HEK293 (cell line): ENCODE measurements around the gene GNB2.

Experiments
- GFI1B ChIP-seq: fragments of 450-650 bp; formaldehyde crosslinking; IDR thresholded peaks from 2 replicates; pipeline ENCODE4 v1.5.1; 2016; ENCODE audit warnings: missing biosample characterization, missing genetic modification characterization
- GLIS1 ChIP-seq: fragments of 450-650 bp; formaldehyde crosslinking; IDR thresholded peaks from 2 replicates; pipeline ENCODE4 v1.5.1; 2016; ENCODE audit warnings: missing biosample characterization, missing genetic modification characterization
- HOXD13 ChIP-seq: sonication (generic); formaldehyde crosslinking; IDR thresholded peaks from 2 replicates; pipeline ENCODE4 v1.8.0; 2022; ENCODE audit warnings: missing genetic modification reagents, borderline replicate concordance
- KLF10 ChIP-seq: fragments of 450-650 bp; IDR thresholded peaks from 2 replicates; pipeline ENCODE4 v1.5.1; 2018; ENCODE audit warnings: missing biosample characterization, mild to moderate bottlenecking, missing genetic modification characterization
- OSR2 ChIP-seq: fragments of 450-650 bp; formaldehyde crosslinking; IDR thresholded peaks from 2 replicates; pipeline ENCODE4 v1.5.1; 2016; ENCODE audit warnings: missing biosample characterization, missing genetic modification characterization
- SETDB1 ChIP-seq: IDR thresholded peaks from one replicate; pipeline ENCODE4 v1.6.1; 2017; ENCODE audit warnings: mild to moderate bottlenecking, low read length, moderate library complexity, mixed read lengths; ENCODE audit not compliant: insufficient read length
- WT1 ChIP-seq: fragments of 450-650 bp; formaldehyde crosslinking; IDR thresholded peaks from 2 replicates; pipeline ENCODE4 v1.5.1; 2016; ENCODE audit warnings: missing biosample characterization, missing genetic modification characterization
- ZBTB49 ChIP-seq: fragments of 450-650 bp; formaldehyde crosslinking; IDR thresholded peaks from 2 replicates; pipeline ENCODE4 v1.5.1; 2016; ENCODE audit warnings: missing biosample characterization, missing genetic modification characterization, low read depth
- ZNF121 ChIP-seq: fragments of 450-650 bp; formaldehyde crosslinking; IDR thresholded peaks from 2 replicates; pipeline ENCODE4 v1.5.1; 2016; ENCODE audit warnings: missing biosample characterization, missing genetic modification characterization
- ZNF140 ChIP-seq: fragments of 450-650 bp; formaldehyde crosslinking; IDR thresholded peaks from 2 replicates; pipeline ENCODE4 v1.5.1; 2016; ENCODE audit warnings: missing biosample characterization, missing genetic modification characterization
- ZNF155 ChIP-seq: fragments of 450-650 bp; formaldehyde crosslinking; IDR thresholded peaks from 2 replicates; pipeline ENCODE4 v1.5.1; 2016; ENCODE audit warnings: missing biosample characterization, missing genetic modification characterization
- ZNF157 ChIP-seq: fragments of 450-650 bp; formaldehyde crosslinking; IDR thresholded peaks from 2 replicates; pipeline ENCODE4 v1.5.1; 2016; ENCODE audit warnings: missing biosample characterization, missing genetic modification characterization
- ZNF184 ChIP-seq: fragments of 450-650 bp; IDR thresholded peaks from 2 replicates; pipeline ENCODE4 v1.5.1; 2018; ENCODE audit warnings: missing biosample characterization, mild to moderate bottlenecking, missing genetic modification characterization
- ZNF202 ChIP-seq: fragments of 450-650 bp; formaldehyde crosslinking; IDR thresholded peaks from 2 replicates; pipeline ENCODE4 v1.5.1; 2016; ENCODE audit warnings: missing biosample characterization, missing genetic modification characterization, borderline replicate concordance
- ZNF223 ChIP-seq: fragments of 450-650 bp; formaldehyde crosslinking; IDR thresholded peaks from 2 replicates; pipeline ENCODE4 v1.5.1; 2016; ENCODE audit warnings: missing biosample characterization, missing genetic modification characterization
- ZNF292 ChIP-seq: fragments of 450-650 bp; formaldehyde crosslinking; IDR thresholded peaks from 2 replicates; pipeline ENCODE4 v1.5.1; 2016; ENCODE audit warnings: low read depth, missing biosample characterization, missing genetic modification characterization, borderline replicate concordance
- ZNF391 ChIP-seq: fragments of 450-650 bp; formaldehyde crosslinking; IDR thresholded peaks from 2 replicates; pipeline ENCODE4 v1.5.1; 2016; ENCODE audit warnings: low read depth, missing biosample characterization, missing genetic modification characterization, borderline replicate concordance
- ZNF398 ChIP-seq: fragments of 450-650 bp; formaldehyde crosslinking; IDR thresholded peaks from 2 replicates; pipeline ENCODE4 v1.5.1; 2017; ENCODE audit warnings: missing biosample characterization, missing genetic modification characterization
- ZNF423 ChIP-seq: fragments of 450-650 bp; formaldehyde crosslinking; IDR thresholded peaks from 2 replicates; pipeline ENCODE4 v1.5.1; 2016; ENCODE audit warnings: missing biosample characterization, missing genetic modification characterization
- ZNF521 ChIP-seq: fragments of 450-650 bp; formaldehyde crosslinking; IDR thresholded peaks from 2 replicates; pipeline ENCODE4 v1.5.1; 2017; ENCODE audit warnings: missing biosample characterization, mild to moderate bottlenecking, missing genetic modification characterization
- ZNF529 ChIP-seq: fragments of 450-650 bp; formaldehyde crosslinking; IDR thresholded peaks from 2 replicates; pipeline ENCODE4 v1.5.1; 2017; ENCODE audit warnings: missing genetic modification characterization, missing biosample characterization; ENCODE audit not compliant: insufficient replicate concordance
- ZNF544 ChIP-seq: fragments of 450-650 bp; formaldehyde crosslinking; IDR thresholded peaks from 2 replicates; pipeline ENCODE4 v1.5.0; 2017; ENCODE audit warnings: missing biosample characterization, missing genetic modification characterization
- ZNF600 ChIP-seq: fragments of 450-650 bp; formaldehyde crosslinking; IDR thresholded peaks from 2 replicates; pipeline ENCODE4 v1.5.1; 2016; ENCODE audit warnings: missing biosample characterization, missing genetic modification characterization
- ZNF624 ChIP-seq: fragments of 450-650 bp; formaldehyde crosslinking; IDR thresholded peaks from 2 replicates; pipeline ENCODE4 v1.5.1; 2017; ENCODE audit warnings: missing biosample characterization, missing genetic modification characterization
- ZSCAN16 ChIP-seq: fragments of 450-650 bp; formaldehyde crosslinking; IDR thresholded peaks from 2 replicates; pipeline ENCODE4 v1.5.1; 2016; ENCODE audit warnings: missing biosample characterization, missing genetic modification characterization
- TF ChIP-seq, protein P1 (sequence below): fragments of 450-650 bp; formaldehyde crosslinking; IDR thresholded peaks from 2 replicates; pipeline ENCODE4 v1.5.1; 2016; ENCODE audit warnings: missing biosample characterization, missing genetic modification characterization
- TF ChIP-seq, protein P2 (sequence below): fragments of 450-650 bp; formaldehyde crosslinking; IDR thresholded peaks from 2 replicates; pipeline ENCODE4 v1.5.1; 2016; ENCODE audit warnings: missing biosample characterization, missing genetic modification characterization
- TF ChIP-seq, protein P3 (sequence below): fragments of 450-650 bp; formaldehyde crosslinking; optimal IDR thresholded peaks from 2 replicates; pipeline ENCODE3; 2016; ENCODE audit warnings: missing biosample characterization, mild to moderate bottlenecking, missing genetic modification characterization

GNB2 gene

GRCh38 chr7:100691676-100692577 is 18.4 kb downstream of the GNB2 start (continued):
- no peak for TF ChIP-seq ZNF521 (tag by site-specific recombination)
- no peak for TF ChIP-seq ZNF529 (tag by site-specific recombination)
- no peak for TF ChIP-seq SETDB1
- no peak for TF ChIP-seq ZNF398 (tag by site-specific recombination)
- TF ChIP-seq GLIS1 (tag by site-specific recombination), result no peak
- TF ChIP-seq, protein P1, sequence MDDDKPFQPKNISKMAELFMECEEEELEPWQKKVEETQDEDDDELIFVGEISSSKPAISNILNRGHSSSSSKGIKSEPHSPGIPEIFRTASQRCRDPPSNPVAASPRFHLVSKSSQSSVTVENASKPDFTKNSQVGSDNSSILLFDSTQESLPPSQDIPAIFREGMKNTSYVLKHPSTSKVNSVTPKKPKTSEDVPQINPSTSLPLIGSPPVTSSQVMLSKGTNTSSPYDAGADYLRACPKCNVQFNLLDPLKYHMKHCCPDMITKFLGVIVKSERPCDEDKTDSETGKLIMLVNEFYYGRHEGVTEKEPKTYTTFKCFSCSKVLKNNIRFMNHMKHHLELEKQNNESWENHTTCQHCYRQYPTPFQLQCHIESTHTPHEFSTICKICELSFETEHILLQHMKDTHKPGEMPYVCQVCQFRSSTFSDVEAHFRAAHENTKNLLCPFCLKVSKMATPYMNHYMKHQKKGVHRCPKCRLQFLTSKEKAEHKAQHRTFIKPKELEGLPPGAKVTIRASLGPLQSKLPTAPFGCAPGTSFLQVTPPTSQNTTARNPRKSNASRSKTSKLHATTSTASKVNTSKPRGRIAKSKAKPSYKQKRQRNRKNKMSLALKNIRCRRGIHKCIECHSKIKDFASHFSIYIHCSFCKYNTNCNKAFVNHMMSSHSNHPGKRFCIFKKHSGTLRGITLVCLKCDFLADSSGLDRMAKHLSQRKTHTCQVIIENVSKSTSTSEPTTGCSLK (tag by site-specific recombination), result no peak
- TF ChIP-seq ZNF184 (tag by site-specific recombination), result no peak
- no peak for TF ChIP-seq ZBTB49 (tag by site-specific recombination)
- TF ChIP-seq ZNF155, result no peak
- no peak for TF ChIP-seq GFI1B
- TF ChIP-seq ZNF600 (tag by site-specific recombination), result peak; percentile 86
- TF ChIP-seq ZNF202 (tag by site-specific recombination), result no peak
- TF ChIP-seq ZNF223, result no peak
- TF ChIP-seq ZNF140 (tag by site-specific recombination), result no peak
- 0 out of 2 replicates have a peak, but pooled peaks have one; percentile 33 for TF ChIP-seq ZNF391 (tag by site-specific recombination)
- TF ChIP-seq ZNF292 (tag by site-specific recombination), result no peak
- no peak for TF ChIP-seq ZNF121 (tag by site-specific recombination)
- TF ChIP-seq ZNF423 (tag by site-specific recombination), result no peak
- TF ChIP-seq ZNF157, result no peak
- TF ChIP-seq, protein P2, sequence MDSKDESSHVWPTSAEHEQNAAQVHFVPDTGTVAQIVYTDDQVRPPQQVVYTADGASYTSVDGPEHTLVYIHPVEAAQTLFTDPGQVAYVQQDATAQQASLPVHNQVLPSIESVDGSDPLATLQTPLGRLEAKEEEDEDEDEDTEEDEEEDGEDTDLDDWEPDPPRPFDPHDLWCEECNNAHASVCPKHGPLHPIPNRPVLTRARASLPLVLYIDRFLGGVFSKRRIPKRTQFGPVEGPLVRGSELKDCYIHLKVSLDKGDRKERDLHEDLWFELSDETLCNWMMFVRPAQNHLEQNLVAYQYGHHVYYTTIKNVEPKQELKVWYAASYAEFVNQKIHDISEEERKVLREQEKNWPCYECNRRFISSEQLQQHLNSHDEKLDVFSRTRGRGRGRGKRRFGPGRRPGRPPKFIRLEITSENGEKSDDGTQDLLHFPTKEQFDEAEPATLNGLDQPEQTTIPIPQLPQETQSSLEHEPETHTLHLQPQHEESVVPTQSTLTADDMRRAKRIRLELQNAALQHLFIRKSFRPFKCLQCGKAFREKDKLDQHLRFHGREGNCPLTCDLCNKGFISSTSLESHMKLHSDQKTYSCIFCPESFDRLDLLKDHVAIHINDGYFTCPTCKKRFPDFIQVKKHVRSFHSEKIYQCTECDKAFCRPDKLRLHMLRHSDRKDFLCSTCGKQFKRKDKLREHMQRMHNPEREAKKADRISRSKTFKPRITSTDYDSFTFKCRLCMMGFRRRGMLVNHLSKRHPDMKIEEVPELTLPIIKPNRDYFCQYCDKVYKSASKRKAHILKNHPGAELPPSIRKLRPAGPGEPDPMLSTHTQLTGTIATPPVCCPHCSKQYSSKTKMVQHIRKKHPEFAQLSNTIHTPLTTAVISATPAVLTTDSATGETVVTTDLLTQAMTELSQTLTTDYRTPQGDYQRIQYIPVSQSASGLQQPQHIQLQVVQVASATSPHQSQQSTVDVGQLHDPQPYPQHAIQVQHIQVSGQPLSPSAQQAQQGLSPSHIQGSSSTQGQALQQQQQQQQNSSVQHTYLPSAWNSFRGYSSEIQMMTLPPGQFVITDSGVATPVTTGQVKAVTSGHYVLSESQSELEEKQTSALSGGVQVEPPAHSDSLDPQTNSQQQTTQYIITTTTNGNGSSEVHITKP, result no peak
- TF ChIP-seq ZNF624 (tag by site-specific recombination), result no peak
- no peak for TF ChIP-seq ZNF544 (tag by site-specific recombination)
- TF ChIP-seq, protein P3, sequence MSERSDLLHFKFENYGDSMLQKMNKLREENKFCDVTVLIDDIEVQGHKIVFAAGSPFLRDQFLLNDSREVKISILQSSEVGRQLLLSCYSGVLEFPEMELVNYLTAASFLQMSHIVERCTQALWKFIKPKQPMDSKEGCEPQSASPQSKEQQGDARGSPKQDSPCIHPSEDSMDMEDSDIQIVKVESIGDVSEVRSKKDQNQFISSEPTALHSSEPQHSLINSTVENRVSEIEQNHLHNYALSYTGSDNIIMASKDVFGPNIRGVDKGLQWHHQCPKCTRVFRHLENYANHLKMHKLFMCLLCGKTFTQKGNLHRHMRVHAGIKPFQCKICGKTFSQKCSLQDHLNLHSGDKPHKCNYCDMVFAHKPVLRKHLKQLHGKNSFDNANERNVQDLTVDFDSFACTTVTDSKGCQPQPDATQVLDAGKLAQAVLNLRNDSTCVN (tag by site-specific recombination), result peak; percentile 51
- TF ChIP-seq ZSCAN16 (tag by site-specific recombination), result no peak
- TF ChIP-seq WT1 (tag by site-specific recombination), result no peak
- 0 out of 2 replicates have a peak, but pooled peaks have one; percentile 17 for TF ChIP-seq OSR2
- TF ChIP-seq KLF10 (tag by site-specific recombination), result peak; percentile 22; the same call in 1 of the 2 replicates
- TF ChIP-seq HOXD13, result no peak
